HG02884 (cell line): Measurements from ENCODE around the gene FES.

ENCODE experiments used
- ATAC-seq: cut with Tn5 transposase; IDR thresholded peaks from one replicate; pipeline ENCODE4 v1.9.1; 2021; ENCODE audit warnings: mild to moderate bottlenecking, moderate library complexity; ENCODE audit not compliant: unreplicated experiment

FES gene

DNA sequence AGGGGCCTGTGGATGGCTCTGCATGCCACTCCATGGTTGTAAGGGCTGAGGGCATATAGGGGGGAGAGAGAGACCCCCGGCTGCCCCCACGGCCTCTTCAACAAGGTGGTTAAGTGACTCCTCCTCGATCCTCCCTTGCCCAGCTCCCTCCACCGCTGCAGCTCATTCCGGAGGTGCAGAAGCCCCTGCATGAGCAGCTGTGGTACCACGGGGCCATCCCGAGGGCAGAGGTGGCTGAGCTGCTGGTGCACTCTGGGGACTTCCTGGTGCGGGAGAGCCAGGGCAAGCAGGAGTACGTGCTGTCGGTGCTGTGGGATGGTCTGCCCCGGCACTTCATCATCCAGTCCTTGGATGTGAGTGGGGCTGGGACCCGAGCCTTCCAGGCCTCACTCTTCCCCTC, 6.5 kb downstream of the FES start:
- no peak for ATAC-seq

DNA sequence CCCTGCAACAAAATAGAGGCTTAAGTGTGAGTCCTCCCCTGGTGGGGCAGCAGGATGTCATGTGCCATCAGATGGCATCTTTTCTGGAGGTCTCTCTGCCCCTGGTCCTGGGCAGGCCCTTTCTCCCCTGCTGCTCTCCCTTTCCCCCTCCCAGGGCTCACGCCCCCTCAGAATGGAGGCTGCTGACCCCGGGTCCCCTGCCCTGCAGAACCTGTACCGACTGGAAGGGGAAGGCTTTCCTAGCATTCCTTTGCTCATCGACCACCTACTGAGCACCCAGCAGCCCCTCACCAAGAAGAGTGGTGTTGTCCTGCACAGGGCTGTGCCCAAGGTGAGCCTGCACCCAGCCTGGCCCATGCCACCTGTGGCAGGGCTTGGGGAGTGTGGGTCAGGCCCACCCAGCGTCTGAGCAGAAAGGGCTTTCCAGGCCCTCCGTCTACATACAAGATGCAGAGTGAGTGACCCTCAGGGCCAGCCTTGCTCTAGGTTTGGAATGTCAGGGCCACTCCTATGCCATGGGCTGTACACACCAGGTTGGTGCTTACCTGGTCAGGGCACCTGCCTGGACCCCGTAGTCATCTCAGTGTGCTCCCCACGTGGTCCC, 7.1 kb downstream of the FES start:
- no peak for ATAC-seq

DNA sequence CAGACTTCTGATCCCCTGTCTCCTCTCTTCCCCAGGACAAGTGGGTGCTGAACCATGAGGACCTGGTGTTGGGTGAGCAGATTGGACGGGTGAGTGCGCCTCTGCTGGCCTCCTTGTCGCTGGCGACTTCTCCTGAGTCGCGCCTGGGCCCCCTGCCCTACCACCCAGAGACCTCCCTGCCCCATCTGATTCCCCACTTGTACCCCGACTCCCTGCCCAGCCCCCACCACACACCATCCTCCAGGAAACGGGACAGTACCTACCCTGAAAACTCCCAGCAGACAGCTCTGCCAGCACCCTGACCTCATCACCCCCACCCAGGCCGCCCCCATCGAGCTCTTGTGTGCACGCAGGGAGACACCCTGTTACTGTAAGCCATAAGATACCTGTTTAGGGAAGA, 7.7 kb downstream of the FES start:
- ATAC-seq: no peak

DNA sequence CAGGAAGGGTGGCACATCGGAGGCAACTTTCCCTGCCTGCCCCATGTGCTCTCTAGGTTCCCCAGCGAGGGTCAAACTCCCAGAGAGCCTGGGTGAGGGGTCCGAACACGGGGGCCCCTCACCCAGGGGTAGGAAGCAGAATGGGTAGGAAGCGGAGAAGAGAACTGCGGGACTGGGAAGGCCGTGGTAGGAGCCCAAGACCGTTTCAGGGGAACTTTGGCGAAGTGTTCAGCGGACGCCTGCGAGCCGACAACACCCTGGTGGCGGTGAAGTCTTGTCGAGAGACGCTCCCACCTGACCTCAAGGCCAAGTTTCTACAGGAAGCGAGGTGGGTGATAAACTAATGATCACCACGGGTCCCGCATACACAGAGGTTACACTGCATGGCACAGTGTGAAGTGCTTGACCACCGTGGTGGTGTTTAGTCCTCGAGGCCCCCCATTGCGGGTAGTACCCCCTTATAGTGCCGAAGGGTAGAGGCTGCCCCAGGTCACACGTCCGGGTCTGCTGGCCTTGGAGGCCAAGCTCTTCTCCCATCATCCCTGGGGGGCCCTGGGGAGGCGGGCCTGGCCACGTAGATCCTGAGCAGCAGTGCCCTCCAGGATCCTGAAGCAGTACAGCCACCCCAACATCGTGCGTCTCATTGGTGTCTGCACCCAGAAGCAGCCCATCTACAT, 8.3 kb downstream of the FES start:
- ATAC-seq: no peak

DNA sequence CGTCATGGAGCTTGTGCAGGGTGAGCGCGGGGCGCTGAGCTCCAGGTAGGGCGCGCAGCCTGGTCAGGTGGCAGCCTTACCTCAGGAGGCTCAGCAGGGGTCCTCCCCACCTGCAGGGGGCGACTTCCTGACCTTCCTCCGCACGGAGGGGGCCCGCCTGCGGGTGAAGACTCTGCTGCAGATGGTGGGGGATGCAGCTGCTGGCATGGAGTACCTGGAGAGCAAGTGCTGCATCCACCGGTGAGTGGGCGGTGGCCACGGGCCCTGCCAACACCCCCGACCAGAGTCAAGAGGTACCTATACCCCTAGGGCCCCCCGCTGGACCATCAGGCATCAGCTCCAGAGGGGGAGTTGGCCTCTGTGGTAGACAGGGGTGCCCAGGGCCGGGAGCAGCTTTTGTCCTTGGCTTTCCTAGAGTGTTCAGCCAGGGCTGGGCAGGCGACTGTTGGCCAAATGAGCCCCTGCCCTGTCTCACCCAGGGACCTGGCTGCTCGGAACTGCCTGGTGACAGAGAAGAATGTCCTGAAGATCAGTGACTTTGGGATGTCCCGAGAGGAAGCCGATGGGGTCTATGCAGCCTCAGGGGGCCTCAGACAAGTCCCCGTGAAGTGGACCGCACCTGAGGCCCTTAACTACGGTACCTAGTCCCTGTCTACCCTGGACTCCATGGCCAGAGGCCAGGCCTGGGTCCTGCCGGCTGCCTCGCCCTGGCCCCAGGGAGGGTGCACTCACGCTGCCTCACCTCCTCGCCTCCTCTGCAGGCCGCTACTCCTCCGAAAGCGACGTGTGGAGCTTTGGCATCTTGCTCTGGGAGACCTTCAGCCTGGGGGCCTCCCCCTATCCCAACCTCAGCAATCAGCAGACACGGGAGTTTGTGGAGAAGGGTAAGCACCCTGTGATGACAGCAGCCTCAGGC, 9.1 kb downstream of the FES start:
- ATAC-seq: no peak

DNA sequence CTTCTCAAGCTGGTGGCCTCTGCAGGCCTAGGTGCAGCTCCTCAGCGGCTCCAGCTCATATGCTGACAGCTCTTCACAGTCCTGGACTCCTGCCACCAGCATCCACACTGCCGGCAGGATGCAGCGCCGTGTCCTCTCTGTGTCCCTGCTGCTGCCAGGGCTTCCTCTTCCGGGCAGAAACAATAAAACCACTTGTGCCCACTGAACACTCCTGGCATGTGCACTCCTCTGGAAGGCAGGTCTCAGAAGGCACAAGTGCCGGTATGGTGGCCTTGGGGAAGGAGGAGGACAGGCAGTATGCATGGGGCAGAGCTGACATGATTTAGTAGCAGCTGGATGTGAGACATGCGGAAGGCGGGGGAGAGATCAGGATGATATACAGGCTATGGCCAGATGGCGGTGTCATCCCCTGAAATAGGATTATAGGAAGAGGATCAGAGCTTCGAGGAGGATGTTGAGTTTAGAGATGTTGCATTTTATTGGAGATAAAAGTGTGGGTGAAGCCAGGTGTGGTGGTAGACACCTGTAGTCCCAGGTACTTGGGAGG, 11.3 kb downstream of the FES start:
- ATAC-seq: no peak

DNA sequence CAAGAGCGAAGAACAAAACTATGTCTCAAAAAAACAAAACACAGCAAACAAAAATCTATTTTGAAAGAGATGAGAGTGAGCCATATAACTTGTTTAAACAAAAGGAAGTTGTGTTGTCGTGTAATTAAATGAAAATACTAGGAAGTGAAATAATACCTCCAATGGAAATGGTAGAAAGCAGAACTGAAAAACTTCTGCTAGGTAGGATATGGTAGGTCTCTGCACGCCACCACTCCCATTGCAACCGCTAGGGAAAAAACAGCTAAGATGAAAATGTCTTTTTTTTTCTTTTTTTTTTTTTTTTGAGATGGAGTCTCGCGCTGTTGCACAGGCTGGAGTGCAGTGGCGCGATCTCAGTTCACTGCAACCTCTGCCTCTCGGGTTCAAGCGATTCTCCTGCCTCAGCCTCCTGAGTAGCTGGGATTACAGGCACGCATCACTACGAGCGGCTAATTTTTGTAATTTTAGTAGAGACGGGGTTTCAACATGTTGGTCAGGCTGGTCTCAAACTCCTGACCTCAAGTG, 12.9 kb downstream of the FES start:
- peak; percentile 71 for ATAC-seq

DNA sequence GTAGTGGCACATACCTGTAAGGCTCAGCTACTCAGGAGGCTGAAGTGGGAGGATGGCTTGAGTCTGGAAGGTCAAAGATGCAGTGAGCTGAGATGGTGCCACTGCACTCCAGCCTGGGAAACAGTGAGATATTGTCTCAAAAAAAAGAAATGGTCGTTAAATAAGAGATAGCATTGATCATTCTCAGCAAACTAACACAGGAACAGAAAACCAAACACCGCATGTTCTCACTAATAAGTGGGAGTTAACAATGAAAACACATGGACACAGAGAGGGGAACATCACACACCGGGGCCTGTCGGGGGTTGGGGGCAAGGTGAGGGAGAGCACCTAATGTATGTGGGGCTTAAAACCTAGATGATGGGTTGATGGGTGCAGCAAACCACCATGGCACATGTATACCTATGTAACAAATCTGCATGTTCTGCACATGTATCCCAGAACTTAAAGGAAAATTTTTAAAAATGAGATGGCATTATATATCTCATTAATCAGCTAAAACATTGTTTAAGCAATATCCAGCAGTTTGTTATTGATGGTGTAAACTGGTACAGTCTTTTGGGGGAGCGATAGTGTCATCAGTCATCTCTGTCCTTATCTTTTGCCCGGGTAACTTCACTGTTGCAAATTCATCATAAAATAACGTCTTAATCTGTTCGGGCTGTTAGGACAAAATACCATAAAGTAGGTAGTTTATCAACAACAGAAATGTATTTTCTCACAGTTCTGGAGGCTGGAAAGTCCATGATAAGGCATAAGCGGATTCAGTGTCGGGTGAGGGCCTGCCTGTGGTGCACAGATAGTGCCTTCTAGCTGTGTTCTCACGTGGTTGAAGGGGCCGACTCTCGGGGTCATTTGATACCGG, 17.1 kb downstream of the FES start:
- ATAC-seq: no peak

DNA sequence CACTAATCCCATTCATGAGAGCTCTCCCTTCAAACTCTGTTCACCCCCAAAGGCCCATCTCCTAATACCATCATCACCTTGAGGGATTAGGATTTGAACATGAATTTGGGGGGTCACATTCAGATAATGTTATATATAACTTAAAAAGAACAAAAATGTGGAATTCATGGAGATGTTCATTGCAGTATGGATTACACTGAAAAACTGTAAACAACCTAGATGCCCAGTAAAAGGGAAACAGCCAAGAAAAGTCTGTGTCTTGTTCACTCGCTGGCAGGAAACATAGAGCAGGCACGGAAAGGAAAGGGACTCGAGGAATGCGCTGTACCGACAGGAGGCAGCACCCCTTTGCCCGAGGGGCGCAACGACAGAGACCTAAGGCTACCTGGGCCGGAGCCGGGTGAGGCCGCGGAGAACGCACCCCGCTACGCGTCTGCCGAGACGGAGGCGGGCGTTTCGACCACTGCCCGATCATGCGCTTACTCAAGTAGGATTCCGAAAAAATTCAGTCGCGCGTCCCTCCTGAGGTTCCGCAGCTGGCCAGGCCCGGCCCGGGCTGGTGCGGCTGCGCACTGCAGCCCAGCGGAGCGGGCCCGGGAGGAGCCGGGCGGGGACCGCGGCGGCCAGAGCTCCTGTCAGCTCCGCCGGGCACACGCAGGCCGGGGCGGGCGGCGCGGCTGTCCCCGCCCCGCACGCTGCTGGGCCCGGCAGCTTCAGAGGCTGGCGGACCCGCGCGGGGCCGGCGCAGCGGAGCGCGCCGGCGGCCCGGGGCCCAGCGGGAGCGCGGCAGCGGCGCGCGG, 17.9 kb downstream of the FES start:
- ATAC-seq: peak; percentile 53

DNA sequence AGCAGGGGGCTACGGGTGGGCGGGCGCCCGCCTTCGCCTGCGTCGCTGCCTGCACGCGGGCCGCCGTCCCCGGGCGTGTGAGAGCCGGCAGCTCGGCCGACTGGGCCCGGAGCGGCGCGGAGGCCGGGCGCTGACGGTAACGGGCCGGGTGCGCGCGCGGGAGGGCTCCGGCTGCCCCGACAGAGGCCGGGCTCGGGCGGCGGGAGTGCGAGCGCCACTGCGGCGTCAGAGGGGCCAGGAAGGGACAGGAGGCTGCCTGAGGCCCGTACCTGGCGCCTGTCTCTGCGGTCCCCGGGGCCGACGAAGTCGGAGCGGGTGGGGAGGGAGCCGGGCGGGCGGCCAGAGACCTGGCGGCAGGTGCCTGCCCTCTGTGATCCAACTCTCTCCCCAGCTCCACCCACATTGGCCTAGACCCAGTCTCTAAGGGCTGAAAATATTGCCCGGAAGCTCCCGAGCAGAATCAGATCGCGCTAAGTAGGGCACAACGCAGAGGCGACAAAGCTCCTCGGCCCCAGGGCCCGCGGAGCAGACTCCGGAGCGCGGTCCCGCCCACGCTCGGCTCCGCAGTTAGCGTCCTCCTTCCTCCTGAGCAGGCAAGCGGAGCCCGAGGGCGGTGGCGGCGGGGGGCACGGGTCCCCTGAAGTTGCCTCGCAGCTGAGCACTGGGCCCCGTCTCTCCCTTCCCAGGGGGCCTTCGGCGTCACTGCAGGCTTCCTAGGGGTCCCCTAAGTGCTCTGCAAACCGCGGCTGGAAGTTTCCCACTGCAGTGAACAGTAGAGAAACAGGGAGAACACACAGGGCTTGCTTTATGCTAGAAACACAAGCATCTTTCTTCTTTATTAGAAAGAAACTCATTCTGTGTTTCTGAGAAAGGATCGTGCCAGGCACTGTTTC, 18.8 kb downstream of the FES start, which contains the start of gene MAN2A2:
Gene MAN2A2, plus strand, starts transcription at position 463 of the 893 bp plus-strand sequence. CDS start 906 bp downstream, outside the sequence.
- ATAC-seq: peak; percentile 49

DNA sequence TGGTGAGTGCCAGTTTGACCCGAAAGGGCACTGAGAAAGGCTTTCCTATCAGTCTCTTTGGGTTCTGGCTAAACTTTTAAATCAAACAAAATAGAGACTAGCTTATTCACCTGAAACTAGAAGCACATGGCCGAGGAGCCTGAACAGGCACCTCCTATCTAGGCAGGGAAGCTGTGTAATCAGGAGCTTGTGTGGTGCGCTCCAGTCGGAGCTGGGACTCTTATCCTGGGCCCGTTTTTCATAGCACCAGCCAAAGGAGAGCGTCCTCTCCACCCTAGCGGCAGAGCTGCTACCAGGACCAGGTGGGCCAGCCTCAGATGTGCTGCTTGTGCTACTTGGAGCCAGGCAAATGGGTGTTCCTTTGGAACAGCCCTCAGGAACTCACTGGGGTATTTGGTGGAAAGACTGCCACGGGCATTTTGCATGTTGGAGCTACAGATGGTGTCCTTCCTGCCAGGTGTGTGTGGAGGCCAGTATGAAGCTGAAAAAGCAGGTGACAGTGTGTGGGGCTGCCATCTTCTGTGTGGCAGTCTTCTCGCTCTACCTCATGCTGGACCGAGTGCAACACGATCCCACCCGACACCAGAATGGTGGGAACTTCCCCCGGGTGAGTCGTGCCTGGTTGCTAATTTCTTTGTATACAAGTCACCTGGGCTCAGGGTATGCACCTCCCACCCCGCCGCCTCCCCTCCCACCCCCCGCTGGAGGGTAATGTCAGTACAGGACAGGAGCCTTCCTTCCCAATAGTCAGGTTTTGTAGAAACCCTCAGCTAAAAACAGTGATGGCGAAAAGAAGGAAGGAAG, 19.6 kb downstream of the FES start:
- ATAC-seq: no peak

DNA sequence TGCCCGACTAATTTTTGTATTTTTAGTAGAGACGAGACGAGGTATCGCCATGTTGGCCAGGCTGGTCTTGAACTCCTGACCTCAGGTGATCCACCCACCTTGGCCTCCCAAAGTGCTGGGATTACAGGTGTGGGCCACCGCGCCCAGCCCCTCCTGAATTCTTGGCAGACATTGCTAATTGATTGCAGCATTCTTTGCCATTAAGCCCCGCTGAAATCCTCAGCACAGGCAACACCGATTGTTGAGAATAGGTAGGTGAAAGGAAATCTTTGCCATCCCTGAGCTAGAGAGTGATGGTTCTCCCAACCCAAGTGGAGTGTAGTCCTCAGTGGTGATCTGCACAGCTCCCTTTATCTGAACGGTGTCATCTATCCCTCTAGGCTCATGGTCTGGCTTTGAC, 20.4 kb downstream of the FES start:
- no peak for ATAC-seq

DNA sequence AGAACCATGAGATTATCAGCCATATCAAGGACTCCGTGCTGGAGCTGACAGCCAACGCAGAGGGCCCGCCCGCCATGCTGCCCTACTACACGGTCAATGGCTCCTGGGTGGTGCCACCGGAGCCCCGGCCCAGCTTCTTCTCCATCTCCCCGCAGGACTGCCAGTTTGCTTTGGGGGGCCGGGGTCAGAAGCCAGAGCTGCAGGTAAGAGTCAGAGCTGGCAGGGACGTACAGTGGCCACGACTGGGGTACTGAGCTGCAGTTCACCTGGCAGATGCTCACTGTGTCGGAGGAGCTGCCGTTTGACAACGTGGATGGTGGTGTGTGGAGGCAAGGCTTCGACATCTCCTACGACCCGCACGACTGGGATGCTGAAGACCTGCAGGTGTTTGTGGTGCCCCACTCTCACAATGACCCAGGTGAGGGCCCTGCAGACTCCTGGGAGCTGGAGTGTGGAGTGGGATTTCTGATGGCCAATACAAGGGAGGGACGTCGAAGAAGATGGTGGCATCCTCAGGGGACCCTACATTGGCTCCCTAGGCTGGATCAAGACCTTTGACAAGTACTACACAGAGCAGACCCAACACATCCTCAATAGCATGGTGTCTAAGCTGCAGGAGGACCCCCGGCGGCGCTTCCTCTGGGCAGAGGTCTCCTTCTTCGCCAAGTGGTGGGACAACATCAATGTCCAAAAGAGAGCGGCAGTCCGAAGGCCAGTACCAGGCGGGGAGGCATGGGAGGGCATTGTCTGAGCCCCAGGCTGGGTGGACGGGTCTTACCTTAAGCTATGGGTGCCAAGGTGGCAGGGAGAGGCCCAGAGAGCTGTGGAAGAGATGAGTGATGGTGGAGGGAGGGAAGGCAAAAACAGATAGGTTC, 21.2 kb downstream of the FES start:
- no peak for ATAC-seq

DNA sequence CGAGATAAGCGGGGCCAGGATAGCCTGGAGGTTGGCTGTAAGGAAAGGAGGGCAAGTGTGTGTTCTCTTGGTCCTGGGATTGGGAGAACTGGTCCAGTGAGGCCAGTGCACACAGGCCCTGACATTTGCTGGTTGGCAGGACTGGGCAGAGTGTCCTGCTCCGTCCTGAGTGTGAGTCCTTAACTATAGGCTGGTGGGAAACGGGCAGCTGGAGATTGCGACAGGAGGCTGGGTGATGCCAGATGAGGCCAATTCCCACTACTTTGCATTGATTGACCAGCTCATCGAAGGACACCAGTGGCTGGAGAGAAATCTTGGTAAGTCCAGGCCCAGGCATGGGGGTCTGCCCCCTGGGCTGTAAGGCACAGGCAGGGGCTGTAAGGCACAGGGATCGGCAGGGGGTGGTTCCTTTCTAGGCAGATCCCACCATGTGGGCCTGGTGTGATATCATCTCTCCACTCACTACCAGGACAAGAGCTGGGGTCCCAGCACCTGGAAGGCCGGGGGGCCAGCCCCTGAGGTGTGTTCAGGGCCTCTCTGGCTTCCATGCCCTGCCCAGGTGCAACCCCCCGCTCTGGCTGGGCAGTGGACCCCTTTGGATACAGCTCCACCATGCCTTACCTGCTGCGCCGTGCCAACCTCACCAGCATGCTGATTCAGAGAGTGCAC, 22.0 kb downstream of the FES start:
- ATAC-seq: no peak

DNA sequence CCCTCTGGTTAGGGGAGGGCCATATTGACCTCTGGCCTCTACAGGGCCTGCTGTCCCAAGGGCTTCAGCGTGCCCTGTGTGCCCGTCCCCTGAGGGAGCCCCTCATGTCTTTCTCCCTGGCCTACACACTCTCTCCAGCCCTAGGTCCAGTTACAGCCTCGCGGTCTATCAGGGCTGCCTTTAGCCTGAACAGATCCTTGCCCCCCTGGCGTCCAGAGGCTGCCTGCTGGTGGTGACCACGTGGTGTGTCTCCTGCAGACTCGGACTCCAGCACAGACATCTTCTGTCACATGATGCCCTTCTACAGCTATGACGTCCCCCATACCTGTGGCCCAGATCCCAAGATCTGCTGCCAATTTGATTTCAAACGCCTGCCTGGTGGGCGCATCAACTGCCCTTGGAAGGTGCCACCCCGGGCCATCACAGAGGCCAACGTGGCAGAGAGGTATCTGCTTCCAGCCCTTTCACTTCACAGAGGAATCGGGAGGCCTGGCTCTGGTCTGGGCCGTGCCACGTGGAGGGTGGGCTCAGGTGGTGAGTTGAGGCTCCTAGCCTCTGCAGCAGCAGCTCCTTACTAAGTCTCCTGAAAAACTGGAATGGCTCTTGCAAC, 22.9 kb downstream of the FES start:
- ATAC-seq: no peak
